ENCODE results near the gene MAP1LC3B2.

MAP1LC3B2 gene

DNA sequence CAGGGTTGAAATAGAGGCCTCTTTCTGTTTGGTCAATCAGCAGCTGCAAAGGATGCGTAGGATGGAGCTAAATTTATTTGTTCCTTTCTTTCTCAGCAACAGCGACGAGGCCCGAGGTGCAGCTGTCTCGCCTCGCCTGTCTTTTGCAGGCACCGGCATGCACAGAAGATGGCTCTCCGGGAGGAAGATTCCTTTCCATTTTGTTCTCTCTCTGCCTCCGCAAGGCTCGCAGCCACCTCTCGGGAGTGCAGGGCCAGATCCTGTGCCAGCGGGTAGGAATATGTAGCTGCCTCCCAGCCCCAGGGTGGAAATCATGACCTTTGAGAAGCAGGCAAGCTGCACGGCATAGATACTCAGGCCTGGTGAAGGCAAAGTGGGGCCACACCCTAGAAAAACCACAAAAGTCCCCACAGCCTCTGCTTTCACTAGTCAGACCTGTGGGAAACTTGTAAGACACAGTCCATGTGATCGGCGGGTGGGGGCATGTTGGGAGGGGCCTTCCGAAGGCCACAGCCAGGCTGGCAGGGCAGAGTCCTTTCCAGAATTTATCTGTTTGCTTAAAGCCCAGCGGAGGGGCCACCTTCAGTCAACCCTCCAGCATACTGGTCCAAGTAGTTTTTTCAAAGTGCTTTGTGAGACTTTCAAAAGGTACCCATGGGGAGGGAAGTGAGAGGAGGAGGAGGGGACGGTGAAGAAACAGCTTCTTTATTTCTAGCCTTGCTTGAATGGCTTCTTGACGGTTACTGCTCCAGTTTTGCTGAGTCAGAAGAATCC, at the start of gene MAP1LC3B2:
MAP1LC3B2 (plus strand) TSS at position 220 of the 774 bp plus-strand sequence. CDS start 16,562 bp downstream, outside the sequence.
- peak; percentile 87 to 92 (median 91) for DNase-seq

GRCh38 chr12:116513944-116514343, 45.2 kb upstream of the MAP1LC3B2 start:
- DNase-seq, result no peak

DNA sequence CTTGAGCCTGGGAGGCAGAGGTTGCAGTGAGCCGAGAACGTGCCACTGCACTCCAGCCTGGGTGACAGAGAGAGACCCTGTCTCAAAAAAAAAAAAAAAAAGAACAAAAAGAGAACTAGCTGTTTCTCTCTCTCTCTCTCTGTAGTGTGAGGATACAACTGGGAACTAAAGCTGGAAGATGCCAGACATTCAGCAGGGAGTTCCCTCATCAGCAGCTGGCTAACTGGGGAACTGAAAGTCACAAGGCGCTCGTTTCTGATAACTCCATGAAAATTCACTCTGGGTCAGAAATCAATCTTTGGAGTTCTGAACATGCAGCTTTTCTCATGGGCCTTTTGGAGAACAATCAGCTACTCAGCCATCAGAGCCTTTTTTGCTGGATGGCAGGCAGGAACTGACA, 43.5 kb upstream of the MAP1LC3B2 start:
- DNase-seq, result peak; percentile 76 to 86 (median 79)

DNA sequence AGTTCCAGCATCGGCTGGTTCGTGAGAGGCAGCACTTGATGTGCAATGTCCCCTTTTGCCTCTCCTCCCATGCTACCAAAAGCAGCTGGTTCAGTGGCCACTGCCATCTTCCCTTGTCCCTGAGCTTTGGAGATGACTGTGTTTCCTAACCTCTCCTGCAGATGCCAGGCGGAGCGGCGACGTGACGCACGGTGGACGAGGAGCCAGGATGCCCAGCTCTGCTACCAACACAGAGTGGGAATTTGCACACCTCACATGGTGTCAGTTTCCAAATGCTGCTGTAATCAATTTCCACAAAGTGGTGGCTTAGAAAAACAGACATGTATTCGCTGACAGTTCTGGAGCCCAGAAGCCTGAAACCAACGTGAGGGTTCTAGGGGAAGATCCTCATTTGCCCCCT, 42.5 kb upstream of the MAP1LC3B2 start:
- DNase-seq, result no peak

DNA sequence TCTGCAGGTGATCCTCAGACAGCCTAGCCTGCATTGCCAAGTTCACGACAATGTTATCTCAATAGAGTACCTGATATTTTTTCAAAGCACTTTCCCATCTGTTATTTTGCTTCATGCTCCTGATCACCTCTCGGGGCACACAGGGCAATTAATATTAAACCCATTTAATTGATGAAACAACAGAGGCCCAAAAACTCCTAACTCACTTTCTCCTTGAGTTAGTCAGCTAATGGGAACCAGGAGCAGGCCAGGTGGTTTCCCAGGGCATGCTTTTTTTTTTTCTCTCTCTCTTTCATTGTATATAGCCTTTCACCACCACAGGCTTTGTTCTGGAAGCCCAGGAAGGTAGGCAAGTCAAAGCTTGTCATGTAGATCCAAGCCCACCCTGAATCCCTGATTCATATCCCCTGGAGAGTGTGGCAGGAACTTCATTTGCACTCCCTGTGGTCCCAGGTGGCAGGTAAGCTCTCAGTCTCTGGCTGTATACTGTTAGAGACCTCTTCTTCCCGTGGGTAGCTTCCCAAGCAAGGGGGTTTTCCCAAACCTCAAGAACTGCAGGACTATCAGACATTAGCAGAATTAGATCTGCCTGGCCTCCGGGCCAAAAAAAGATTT, 41.6 kb upstream of the MAP1LC3B2 start:
- peak in 2 of 3 donors; percentile 35 to 42 for DNase-seq

- DNase-seq, result no peak
Observed at GRCh38 chr12:116520225-116520760, 38.9 kb upstream of the MAP1LC3B2 start.

GRCh38 chr12:116520801-116521471, 38.2 kb upstream of the MAP1LC3B2 start:
- DNase-seq, result peak; percentile 83 to 90 (median 86)

- no peak for DNase-seq
Observed at GRCh38 chr12:116524311-116524710, 34.9 kb upstream of the MAP1LC3B2 start.

DNA sequence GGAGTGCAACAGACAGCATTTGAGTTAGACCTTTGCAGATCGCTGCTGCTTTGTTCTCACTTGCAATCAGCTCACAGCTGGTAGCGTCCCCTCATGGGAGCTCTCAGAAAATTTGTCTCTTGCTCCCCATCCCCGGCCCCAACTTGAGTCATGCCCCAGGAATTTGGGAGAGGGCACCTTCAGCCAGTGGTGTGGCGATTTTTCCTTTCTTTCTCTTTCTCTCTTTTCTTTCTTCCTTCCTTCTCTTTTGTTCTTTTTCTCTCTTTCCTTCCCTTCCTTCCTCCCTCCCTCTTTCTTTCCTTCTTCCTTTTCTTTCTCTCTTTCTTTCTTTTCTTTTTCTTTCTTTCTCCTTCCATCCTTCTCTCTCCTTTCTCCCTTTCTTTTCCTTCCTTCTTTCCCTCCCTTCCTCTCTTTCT, 34.2 kb upstream of the MAP1LC3B2 start:
- DNase-seq, result no peak

- DNase-seq, result no peak
Observed at GRCh38 chr12:116525418-116526001, 33.7 kb upstream of the MAP1LC3B2 start.

- DNase-seq, result no peak
Observed at GRCh38 chr12:116528065-116528464, 31.1 kb upstream of the MAP1LC3B2 start.

DNA sequence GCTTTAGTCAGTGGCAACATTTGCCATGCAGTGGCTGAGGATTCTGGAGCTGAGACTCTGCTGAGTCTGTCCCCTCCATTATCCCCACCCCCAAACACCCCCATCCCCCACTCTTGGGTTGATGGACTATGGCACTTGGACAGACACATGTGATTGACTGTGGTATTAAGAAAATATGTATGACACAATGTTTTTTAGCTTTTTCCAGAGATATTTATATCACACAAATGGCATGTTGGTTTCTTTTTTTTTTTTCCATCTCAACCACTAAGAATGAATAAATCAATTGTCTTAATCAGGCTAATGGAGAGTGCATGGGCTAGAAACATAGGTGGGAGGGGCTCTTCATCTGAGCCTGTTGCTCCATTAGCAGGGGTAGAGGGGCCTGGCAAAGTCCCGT, 30.7 kb upstream of the MAP1LC3B2 start:
- no peak for DNase-seq

DNA sequence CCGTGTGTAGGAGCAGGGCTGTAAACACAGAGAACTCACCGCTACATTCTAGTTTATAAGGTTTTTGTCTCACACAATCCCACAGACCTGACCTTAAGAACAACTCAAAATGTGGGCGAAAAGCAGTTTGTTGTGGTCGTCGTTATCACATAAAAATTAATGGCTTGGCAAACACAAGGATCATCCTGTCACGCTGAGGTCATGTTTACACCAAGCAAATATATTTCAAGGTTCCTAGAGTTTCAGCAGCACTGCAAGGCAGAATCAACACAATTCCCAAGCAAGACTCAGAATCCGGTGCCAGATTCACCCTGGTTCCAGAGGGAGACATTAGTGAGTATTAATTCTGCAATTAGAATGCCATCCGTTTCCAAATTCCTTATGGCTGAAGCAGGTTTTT, 30.1 kb upstream of the MAP1LC3B2 start:
- DNase-seq, result no peak

DNA sequence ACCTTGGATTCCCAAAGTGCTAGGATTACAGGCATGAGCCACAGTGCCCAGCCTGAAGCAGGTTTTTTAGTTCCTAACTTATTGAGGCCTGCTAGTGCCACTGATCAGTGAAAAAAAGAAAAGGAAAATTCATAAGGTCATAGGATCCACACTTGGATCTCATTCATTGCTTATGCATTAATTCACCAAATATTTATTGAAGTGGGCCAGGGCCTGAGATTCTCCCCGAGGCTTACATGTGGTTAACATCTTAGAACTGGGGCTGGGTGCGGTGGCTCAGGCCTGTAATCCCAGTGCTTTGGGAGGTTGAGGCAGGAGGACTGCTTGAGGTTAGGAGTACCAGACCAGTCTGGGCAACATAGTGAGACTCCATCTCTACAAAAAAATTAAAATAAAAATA, 29.5 kb upstream of the MAP1LC3B2 start:
- no peak for DNase-seq

- no peak for DNase-seq
Observed at GRCh38 chr12:116532428-116532827, 26.8 kb upstream of the MAP1LC3B2 start.

- DNase-seq, result no peak
Observed at GRCh38 chr12:116532986-116533342, 26.2 kb upstream of the MAP1LC3B2 start.

DNA sequence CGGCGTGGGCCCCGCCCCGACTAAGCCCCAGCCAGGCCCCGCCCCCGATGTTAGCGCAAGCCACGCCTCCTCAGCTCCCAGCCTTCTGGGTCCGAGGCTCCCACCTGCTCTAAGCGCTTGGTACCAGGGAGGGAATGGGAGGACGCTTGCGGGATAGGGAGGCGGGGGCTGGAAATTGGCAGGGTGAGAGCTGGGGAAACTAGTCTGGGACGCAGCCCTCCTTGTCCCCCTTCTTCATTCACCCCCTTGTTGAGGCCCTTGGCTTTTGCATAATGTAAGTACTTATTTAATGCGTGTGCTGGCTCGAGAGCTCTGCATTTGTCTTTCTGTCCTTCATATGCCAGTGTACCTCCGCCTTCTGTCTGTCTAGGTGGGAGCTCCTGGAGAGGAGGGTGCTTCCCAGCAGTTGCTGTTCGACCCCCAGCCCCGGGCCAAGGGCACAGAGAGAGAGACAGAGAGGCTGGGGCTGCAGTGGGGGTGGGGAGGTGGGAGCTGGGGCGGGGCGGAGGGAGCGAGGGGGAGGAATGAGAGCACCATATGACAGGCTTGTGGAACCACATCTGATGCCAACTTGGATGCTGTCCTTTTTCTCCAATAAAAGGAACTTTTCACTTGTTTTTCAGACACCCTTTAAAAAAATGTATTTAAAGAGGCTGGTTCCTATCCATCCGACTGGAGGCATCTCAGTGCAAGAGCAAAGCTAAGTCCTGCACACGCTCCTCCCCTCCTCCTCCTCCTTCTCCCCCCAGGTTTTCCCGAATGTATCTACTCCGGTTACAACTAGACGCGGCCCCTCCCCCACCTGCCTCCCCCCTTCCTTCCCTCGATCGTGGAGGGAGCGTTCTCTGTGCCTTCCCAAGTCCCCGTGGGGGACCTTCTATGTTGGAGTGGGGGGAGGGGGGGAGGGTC, 25.6 kb upstream of the MAP1LC3B2 start:
- peak; percentile 61 to 89 (median 66) for DNase-seq

GRCh38 chr12:116534311-116535121, 24.7 kb upstream of the MAP1LC3B2 start:
- no peak for DNase-seq

- DNase-seq, result no peak
Observed at GRCh38 chr12:116535241-116535640, 23.9 kb upstream of the MAP1LC3B2 start.

GRCh38 chr12:116537101-116537904, 21.9 kb upstream of the MAP1LC3B2 start:
- peak; percentile 90 to 94 (median 90) for DNase-seq
